K562 (cell line): ENCODE results near the gene RPL36AL. TPM values are rescaled to one million over a fixed set of nuclear protein-coding genes. Genes with fewer than 3 reads are reported as not detected.
A peak's percentile ranks its signal among the peaks of the same experiment; 100 is the strongest.

ENCODE experiments used
- ADNP ChIP-seq: fragments of 200-800 bp; sonication (Bioruptor generic); IDR thresholded peaks from 2 replicates; pipeline ENCODE4 v1.6.1; 2016; ENCODE audit warnings: missing genetic modification characterization, missing compliant biosample characterization
- BRCA1 ChIP-seq, 2 experiments: fragments of 450-650 bp in 1 of 2; sonication (generic) in 1 of 2; formaldehyde crosslinking in 1 of 2; IDR thresholded peaks; 2 replicates each; pipeline versions ENCODE4 v1.5.0 to v1.6.1; 2017 to 2020; ENCODE audit warnings: mild to moderate bottlenecking in 1 of 2, missing genetic modification reagents in 1 of 2
- CC2D1A ChIP-seq: fragments of 450-650 bp; IDR thresholded peaks from 2 replicates; pipeline ENCODE4 v1.6.1; 2017; ENCODE audit warnings: mild to moderate bottlenecking
- CHCHD3 ChIP-seq: fragments of 250-450 bp; sonication (Bioruptor Pico); IDR thresholded peaks from 2 replicates; pipeline ENCODE4 v2.1.2; 2022; ENCODE audit warnings: mild to moderate bottlenecking
- CXXC5 ChIP-seq: fragments of 250-450 bp; sonication (Bioruptor Pico); IDR thresholded peaks from 2 replicates; pipeline ENCODE4 v1.8.0; 2022; ENCODE audit warnings: inconsistent platforms, mild to moderate bottlenecking, moderate library complexity
- DNMT1 ChIP-seq: fragments of 450-650 bp; IDR thresholded peaks from 2 replicates; pipeline ENCODE4 v1.6.1; 2016; ENCODE audit warnings: antibody characterized with exemption, mild to moderate bottlenecking
- FOXK1 ChIP-seq: sonication (generic); formaldehyde crosslinking; IDR thresholded peaks from 2 replicates; pipeline ENCODE4 v1.8.0; 2022; ENCODE audit warnings: missing genetic modification reagents, mild to moderate bottlenecking, borderline replicate concordance
- FOXK2 ChIP-seq, 2 experiments: fragments of 450-650 bp; IDR thresholded peaks in 1 of 2; conservative IDR thresholded peaks in 1 of 2; 2 replicates each; pipeline ENCODE4 v1.6.1; 2016; ENCODE audit warnings: low read depth in 2 of 2, mild to moderate bottlenecking in 1 of 2
- MTA1 ChIP-seq: fragments of 450-650 bp; IDR thresholded peaks from 2 replicates; pipeline ENCODE4 v1.6.1; 2017; ENCODE audit warnings: borderline replicate concordance
- RAD21 ChIP-seq, 2 experiments: fragments of 250-450 bp in 1 of 2; fragments of 450-650 bp in 1 of 2; sonication (Bioruptor Pico) in 1 of 2; formaldehyde crosslinking in 1 of 2; IDR thresholded peaks in 1 of 2; conservative IDR thresholded peaks in 1 of 2; 2 replicates each; pipeline versions ENCODE4 v1.4.0 to v1.8.0; 2020 to 2022; ENCODE audit warnings: mild to moderate bottlenecking in 2 of 2, moderate library complexity in 1 of 2
- SIRT6 ChIP-seq: IDR thresholded peaks from one replicate; pipeline ENCODE4 v1.6.1; 2012; ENCODE audit warnings: low read depth, mild to moderate bottlenecking, control low read depth, inconsistent platforms, low read length, moderate library complexity
- TCF7 ChIP-seq: sonication (generic); IDR thresholded peaks from 2 replicates; pipeline ENCODE4 v1.6.1; 2016; ENCODE audit warnings: antibody characterized with exemption, borderline replicate concordance
- ZNF239 ChIP-seq: fragments of 250-450 bp; sonication (Bioruptor Pico); IDR thresholded peaks from 2 replicates; pipeline ENCODE4 v1.4.0; 2020; ENCODE audit warnings: mild to moderate bottlenecking
- ZNF586 ChIP-seq: fragments of 450-650 bp; formaldehyde crosslinking; conservative IDR thresholded peaks from 2 replicates; pipeline ENCODE4 v1.4.0; 2020; ENCODE audit warnings: mild to moderate bottlenecking, moderate library complexity
- polyA plus RNA-seq, 8 experiments: library from polyadenylated mRNA; depleted of rRNA in 4 of 8; stranded (reverse) in 5 of 8; unstranded in 3 of 8; fragments of >200 nt; fragmentation: Nextera tagmentation in 2 of 8; fragmentation: Illumina TruSeq in 1 of 8; extraction: Ambion mirVana in 2 of 8; extraction: Trizol in 1 of 8; gene quantifications; 2 replicates each; pipeline versions ENCODE4 v1.2.1 to v1.2.3, GENCODE V29; 2011 to 2014; ENCODE audit warnings: inconsistent platforms in 1 of 8, missing spikeins in 1 of 8
- total RNA-seq, 7 experiments: library from RNA; depleted of rRNA in 6 of 7; stranded (reverse); fragments of >200 nt in 6 of 7; fragmentation: Illumina TruSeq in 2 of 7; extraction: Trizol in 2 of 7; gene quantifications; 2 replicates each; pipeline versions ENCODE4 v1.2.1 to v1.2.3, GENCODE V29; 2011 to 2021; ENCODE audit warnings: low replicate concordance in 1 of 7
- TF ChIP-seq, protein P1 (sequence below): fragments of 450-650 bp; IDR thresholded peaks from 2 replicates; pipeline ENCODE4 v1.6.1; 2017; ENCODE audit warnings: antibody characterized with exemption
- TF ChIP-seq, protein P2 (sequence below): sonication (generic); formaldehyde crosslinking; IDR thresholded peaks from 2 replicates; pipeline ENCODE4 v1.8.1; 2023; ENCODE audit warnings: mild to moderate bottlenecking, missing genetic modification reagents
- TF ChIP-seq, protein P3 (sequence below): IDR thresholded peaks from 2 replicates; pipeline ENCODE4 v1.6.1; 2016; ENCODE audit warnings: missing genetic modification characterization, missing compliant biosample characterization
- TF ChIP-seq, protein P4 (sequence below), 2 experiments: fragments of 450-650 bp; conservative IDR thresholded peaks; 2 replicates each; pipeline ENCODE4 v1.6.1; 2017; ENCODE audit warnings: mild to moderate bottlenecking in 2 of 2, moderate library complexity in 2 of 2
- TF ChIP-seq, protein P5 (sequence below): fragments of 250-450 bp; sonication (Bioruptor Pico); IDR thresholded peaks from 2 replicates; pipeline ENCODE4 v1.4.0; 2020

Gene RPL36AL
- total and polyA plus RNA-seq, 9 of the 15 experiments (the other 6 are each of a cell fraction or from before 2014, with no cell fraction given), result 146 to 674 (median 360) TPM

DNA sequence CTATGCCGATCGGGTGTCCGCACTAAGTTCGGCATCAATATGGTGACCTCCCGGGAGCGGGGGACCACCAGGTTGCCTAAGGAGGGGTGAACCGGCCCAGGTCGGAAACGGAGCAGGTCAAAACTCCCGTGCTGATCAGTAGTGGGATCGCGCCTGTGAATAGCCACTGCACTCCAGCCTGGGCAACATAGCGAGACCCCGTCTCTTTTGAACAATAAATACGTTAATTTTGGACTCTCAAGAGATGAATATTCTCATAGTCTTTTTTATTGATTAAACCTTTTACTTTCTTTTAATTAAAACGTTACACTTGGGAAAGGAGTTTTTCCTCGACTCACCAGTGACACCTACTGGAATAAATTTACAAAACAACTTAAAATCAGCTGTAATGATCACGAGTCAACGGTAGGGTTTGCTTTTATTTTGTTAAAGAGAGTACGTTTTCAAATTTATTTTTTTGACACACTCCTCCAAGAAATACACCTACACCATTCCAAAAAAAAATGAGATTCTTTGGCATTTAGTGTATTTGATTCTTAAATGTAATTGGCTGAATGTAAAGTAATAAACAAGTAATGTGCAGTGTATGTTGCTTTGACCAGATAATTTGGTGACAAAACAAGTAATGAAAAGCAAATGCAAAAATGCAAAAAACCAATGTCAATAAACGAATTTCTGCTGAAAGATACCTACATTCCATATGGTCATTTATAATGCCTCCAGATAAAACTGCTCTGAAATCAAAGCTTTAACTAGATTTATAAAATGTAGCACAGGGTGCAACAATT, 33.6 kb downstream of the RPL36AL start (continued):
- TF ChIP-seq, protein P1, sequence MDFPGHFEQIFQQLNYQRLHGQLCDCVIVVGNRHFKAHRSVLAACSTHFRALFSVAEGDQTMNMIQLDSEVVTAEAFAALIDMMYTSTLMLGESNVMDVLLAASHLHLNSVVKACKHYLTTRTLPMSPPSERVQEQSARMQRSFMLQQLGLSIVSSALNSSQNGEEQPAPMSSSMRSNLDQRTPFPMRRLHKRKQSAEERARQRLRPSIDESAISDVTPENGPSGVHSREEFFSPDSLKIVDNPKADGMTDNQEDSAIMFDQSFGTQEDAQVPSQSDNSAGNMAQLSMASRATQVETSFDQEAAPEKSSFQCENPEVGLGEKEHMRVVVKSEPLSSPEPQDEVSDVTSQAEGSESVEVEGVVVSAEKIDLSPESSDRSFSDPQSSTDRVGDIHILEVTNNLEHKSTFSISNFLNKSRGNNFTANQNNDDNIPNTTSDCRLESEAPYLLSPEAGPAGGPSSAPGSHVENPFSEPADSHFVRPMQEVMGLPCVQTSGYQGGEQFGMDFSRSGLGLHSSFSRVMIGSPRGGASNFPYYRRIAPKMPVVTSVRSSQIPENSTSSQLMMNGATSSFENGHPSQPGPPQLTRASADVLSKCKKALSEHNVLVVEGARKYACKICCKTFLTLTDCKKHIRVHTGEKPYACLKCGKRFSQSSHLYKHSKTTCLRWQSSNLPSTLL, result 0 out of 2 replicates have a peak, but pooled peaks have one; percentile 27
- TF ChIP-seq CC2D1A (0 out of 2 replicates have a peak, but pooled peaks have one; percentile 63), ADNP (peak; percentile 97), DNMT1 (no peak), ZNF586 (CRISPR knock-in tag) (no peak), FOXK2 (conservative IDR thresholded peaks at IDR 0.05 in 1 of 2, IDR thresholded peaks at IDR 0.05 in 1 of 2; ENCODE audit: low read depth in 2 of 2) (no peak; a peak in 1 of 4 replicates), RAD21 (CRISPR knock-in tag; conservative IDR thresholded peaks at IDR 0.05 in 1 of 2, IDR thresholded peaks at IDR 0.05 in 1 of 2) (peak; percentile 34 to 52; a peak in 3 of 4 replicates), SIRT6 (no peak), CHCHD3 (no peak), ZNF239 (CRISPR knock-in tag) (no peak), BRCA1 (IDR thresholded peaks at IDR 0.05) (no peak), BRCA1 (CRISPR knock-in tag; IDR thresholded peaks at IDR 0.05) (no peak), FOXK1 (CRISPR knock-in tag) (no peak), CXXC5 (peak; percentile 39; the same call in 1 of the 2 replicates), MTA1 (no peak; the same call in 1 of the 2 replicates), TCF7 (no peak)
- TF ChIP-seq, protein P2, sequence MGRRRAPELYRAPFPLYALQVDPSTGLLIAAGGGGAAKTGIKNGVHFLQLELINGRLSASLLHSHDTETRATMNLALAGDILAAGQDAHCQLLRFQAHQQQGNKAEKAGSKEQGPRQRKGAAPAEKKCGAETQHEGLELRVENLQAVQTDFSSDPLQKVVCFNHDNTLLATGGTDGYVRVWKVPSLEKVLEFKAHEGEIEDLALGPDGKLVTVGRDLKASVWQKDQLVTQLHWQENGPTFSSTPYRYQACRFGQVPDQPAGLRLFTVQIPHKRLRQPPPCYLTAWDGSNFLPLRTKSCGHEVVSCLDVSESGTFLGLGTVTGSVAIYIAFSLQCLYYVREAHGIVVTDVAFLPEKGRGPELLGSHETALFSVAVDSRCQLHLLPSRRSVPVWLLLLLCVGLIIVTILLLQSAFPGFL (CRISPR knock-in tag), result no peak
- TF ChIP-seq, protein P3, sequence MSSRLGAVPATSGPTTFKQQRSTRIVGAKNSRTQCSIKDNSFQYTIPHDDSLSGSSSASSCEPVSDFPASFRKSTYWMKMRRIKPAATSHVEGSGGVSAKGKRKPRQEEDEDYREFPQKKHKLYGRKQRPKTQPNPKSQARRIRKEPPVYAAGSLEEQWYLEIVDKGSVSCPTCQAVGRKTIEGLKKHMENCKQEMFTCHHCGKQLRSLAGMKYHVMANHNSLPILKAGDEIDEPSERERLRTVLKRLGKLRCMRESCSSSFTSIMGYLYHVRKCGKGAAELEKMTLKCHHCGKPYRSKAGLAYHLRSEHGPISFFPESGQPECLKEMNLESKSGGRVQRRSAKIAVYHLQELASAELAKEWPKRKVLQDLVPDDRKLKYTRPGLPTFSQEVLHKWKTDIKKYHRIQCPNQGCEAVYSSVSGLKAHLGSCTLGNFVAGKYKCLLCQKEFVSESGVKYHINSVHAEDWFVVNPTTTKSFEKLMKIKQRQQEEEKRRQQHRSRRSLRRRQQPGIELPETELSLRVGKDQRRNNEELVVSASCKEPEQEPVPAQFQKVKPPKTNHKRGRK, result 0 out of 2 replicates have a peak, but pooled peaks have one; percentile 14
- TF ChIP-seq, protein P4, sequence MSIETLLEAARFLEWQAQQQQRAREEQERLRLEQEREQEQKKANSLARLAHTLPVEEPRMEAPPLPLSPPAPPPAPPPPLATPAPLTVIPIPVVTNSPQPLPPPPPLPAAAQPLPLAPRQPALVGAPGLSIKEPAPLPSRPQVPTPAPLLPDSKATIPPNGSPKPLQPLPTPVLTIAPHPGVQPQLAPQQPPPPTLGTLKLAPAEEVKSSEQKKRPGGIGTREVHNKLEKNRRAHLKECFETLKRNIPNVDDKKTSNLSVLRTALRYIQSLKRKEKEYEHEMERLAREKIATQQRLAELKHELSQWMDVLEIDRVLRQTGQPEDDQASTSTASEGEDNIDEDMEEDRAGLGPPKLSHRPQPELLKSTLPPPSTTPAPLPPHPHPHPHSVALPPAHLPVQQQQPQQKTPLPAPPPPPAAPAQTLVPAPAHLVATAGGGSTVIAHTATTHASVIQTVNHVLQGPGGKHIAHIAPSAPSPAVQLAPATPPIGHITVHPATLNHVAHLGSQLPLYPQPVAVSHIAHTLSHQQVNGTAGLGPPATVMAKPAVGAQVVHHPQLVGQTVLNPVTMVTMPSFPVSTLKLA (conservative IDR thresholded peaks at IDR 0.05), result no peak; a peak in 1 of 4 replicates
- TF ChIP-seq, protein P5, sequence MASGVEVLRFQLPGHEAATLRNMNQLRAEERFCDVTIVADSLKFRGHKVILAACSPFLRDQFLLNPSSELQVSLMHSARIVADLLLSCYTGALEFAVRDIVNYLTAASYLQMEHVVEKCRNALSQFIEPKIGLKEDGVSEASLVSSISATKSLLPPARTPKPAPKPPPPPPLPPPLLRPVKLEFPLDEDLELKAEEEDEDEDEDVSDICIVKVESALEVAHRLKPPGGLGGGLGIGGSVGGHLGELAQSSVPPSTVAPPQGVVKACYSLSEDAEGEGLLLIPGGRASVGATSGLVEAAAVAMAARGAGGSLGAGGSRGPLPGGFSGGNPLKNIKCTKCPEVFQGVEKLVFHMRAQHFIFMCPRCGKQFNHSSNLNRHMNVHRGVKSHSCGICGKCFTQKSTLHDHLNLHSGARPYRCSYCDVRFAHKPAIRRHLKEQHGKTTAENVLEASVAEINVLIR, result no peak
